HuH-7 (cell line): ENCODE results near the gene PROC.

ENCODE experiments used
- DNase-seq: peaks from one replicate; pipeline ENCODE4 v3.0.0; 2011; ENCODE audit warnings: low spot score

PROC gene

GRCh38 chr2:127414638-127415592 is 3.3 kb upstream of the PROC start:
- DNase-seq = no peak

GRCh38 chr2:127415593-127416505 is 2.4 kb upstream of the PROC start:
- no peak for DNase-seq

- DNase-seq = no peak
Observed at GRCh38 chr2:127416506-127417001, 1.7 kb upstream of the PROC start.

- DNase-seq = no peak
Observed at GRCh38 chr2:127417406-127417805, 821 bp upstream of the PROC start.

- DNase-seq = no peak
Observed at GRCh38 chr2:127419112-127419430, 844 bp downstream of the PROC start.

- no peak for DNase-seq
Observed at GRCh38 chr2:127419448-127420038, 1.3 kb downstream of the PROC start.

- DNase-seq = no peak
Observed at GRCh38 chr2:127420039-127420864, 2.0 kb downstream of the PROC start.

GRCh38 chr2:127421116-127421800 is 3.0 kb downstream of the PROC start:
- no peak for DNase-seq

- DNase-seq = no peak
Observed at GRCh38 chr2:127421871-127422558, 3.8 kb downstream of the PROC start.

- DNase-seq = no peak
Observed at GRCh38 chr2:127422559-127423477, 4.6 kb downstream of the PROC start.

GRCh38 chr2:127423478-127423843 is 5.2 kb downstream of the PROC start:
- no peak for DNase-seq

GRCh38 chr2:127423880-127424279 is 5.7 kb downstream of the PROC start:
- no peak for DNase-seq

- no peak for DNase-seq
Observed at GRCh38 chr2:127424598-127425520, 6.6 kb downstream of the PROC start.

- no peak for DNase-seq
Observed at GRCh38 chr2:127425540-127426490, 7.6 kb downstream of the PROC start.

GRCh38 chr2:127426501-127427354 is 8.5 kb downstream of the PROC start:
- DNase-seq = no peak
